OCI-LY7 (cell line): ENCODE measurements around the gene SPINDOC.

ENCODE experiments used
- EZH2phosphoT487 ChIP-seq: fragments of 200-600 bp; sonication (generic); IDR thresholded peaks from 2 replicates; pipeline ENCODE4 v1.6.1; 2018; ENCODE audit warnings: low read depth, borderline replicate concordance, mild to moderate bottlenecking, mixed run types, antibody characterized with exemption, low read length, moderate library complexity, mixed read lengths
- TF ChIP-seq, protein P1 (sequence below): fragments of 200-600 bp; sonication (generic); conservative IDR thresholded peaks from 2 replicates; pipeline ENCODE4 v1.5.1; 2014; ENCODE audit warnings: mild to moderate bottlenecking, antibody characterized with exemption, low read length, moderate library complexity, mixed read lengths

DNA sequence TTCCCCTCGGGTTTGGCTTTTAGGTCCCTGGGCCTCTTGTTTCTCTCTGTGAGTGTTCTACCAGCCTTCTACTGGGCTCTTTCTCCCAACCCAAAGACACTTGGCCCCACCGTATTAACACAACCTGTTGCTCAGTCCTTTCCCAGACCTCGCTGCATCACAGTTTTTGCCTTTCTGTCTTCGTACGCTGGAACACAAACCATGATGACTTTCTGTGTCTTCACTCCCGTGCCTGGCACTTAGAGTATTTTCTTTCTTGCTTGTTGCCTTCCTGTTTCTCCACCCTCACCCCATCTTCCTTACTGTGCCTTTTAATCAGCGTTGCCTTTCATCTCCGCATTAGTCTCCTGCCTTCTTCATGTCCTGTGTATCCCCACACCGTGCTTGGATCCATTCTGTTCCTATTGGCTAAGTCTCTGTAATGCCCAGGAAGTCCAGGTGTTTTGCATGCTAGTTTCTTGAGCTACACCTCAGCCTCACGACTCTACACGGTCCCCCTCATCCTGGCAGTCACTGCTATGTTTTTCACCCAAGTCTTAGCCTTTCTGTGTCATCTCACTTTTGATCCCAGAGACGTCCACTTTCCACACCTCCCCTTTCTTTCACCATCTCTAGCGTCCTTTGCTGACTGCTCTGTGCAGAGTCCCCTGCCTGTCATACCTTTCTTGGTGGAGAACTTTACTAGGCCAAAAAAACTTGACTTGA, 27.3 kb downstream of the SPINDOC start:
- TF ChIP-seq, protein P1, sequence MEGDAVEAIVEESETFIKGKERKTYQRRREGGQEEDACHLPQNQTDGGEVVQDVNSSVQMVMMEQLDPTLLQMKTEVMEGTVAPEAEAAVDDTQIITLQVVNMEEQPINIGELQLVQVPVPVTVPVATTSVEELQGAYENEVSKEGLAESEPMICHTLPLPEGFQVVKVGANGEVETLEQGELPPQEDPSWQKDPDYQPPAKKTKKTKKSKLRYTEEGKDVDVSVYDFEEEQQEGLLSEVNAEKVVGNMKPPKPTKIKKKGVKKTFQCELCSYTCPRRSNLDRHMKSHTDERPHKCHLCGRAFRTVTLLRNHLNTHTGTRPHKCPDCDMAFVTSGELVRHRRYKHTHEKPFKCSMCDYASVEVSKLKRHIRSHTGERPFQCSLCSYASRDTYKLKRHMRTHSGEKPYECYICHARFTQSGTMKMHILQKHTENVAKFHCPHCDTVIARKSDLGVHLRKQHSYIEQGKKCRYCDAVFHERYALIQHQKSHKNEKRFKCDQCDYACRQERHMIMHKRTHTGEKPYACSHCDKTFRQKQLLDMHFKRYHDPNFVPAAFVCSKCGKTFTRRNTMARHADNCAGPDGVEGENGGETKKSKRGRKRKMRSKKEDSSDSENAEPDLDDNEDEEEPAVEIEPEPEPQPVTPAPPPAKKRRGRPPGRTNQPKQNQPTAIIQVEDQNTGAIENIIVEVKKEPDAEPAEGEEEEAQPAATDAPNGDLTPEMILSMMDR = no peak
- TF ChIP-seq EZH2phosphoT487 = no peak
